NT2/D1 (cell line): ENCODE results near the gene SHISA5.

Source experiments
- SUZ12 ChIP-seq: IDR thresholded peaks from 2 replicates; pipeline ENCODE4 v1.6.1; 2011; ENCODE audit not compliant: insufficient read length, insufficient read depth; ENCODE audit errors: extremely low read depth
- YY1 ChIP-seq: IDR thresholded peaks from 2 replicates; pipeline ENCODE4 v1.6.1; 2011; ENCODE audit not compliant: insufficient read length, insufficient read depth
- ZNF274 ChIP-seq: IDR thresholded peaks from 2 replicates; pipeline ENCODE4 v1.6.1; 2011; ENCODE audit warnings: mild to moderate bottlenecking, low read depth, low read length

DNA sequence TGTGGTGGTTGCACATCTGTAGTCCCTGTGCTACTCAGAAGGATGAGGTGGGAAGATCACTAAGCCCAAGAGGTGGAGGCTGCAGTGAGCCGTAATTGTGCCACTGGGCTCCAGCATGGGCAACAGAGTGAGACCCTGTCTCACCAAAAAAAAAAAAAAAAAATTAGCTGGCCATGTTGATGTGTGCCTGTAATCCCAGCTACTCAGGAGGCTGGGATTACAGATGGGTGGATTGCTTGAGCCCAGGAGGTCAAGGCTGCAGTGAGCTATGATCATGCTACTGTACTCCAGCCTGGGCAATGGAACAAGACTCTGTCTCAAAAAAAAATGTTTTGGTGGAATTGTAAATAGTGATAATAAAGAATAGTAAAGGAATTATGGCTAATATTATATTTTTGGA, 47.5 kb downstream of the SHISA5 start:
- TF ChIP-seq YY1 (no peak), SUZ12 (no peak), ZNF274 (no peak)
